Gastroesophageal sphincter (tissue), 3 donors: ENCODE data around the gene PPARG.

Experiments used
- CTCF ChIP-seq, 4 experiments: fragments of 200-600 bp in 2 of 4; fragments of 450-650 bp in 2 of 4; sonication (generic) in 1 of 4; IDR thresholded peaks; one replicate each; pipeline ENCODE4 v1.5.1; 2017 to 2019; ENCODE audit warnings: antibody characterized with exemption in 4 of 4, mild to moderate bottlenecking in 2 of 4, moderate library complexity in 2 of 4
- POLR2A ChIP-seq, 2 donors: fragments of 450-650 bp; IDR thresholded peaks; one replicate each; pipeline ENCODE4 v1.6.1; 2017; ENCODE audit warnings: antibody characterized with exemption in 2 of 2, mild to moderate bottlenecking in 2 of 2, moderate library complexity in 1 of 2

- TF ChIP-seq CTCF (IDR thresholded peaks at IDR 0.05) (no peak), POLR2A (IDR thresholded peaks at IDR 0.05) (no peak)
These were observed 147.8 kb downstream of the PPARG start for GRCh38 chr3:12436514-12437220.
